T-helper 2 cell treated with Interferon-gamma antibody and Interleukin-4, amounts not matched to agents 5 μg/mL and 100 μg/mL, for 36 hours (primary cell): ENCODE results near the gene MYH10.

Source experiments
- DNase-seq: peaks from one replicate; pipeline ENCODE4 v3.0.0; 2021; ENCODE audit warnings: low spot score
- H3K27ac Mint-ChIP-seq: one replicate; pipeline ENCODE4 v1.8.0; 2021; ENCODE audit warnings: mild to moderate bottlenecking, mixed read lengths
- H3K27me3 Mint-ChIP-seq: one replicate; pipeline ENCODE4 v1.8.0; 2021; ENCODE audit warnings: low read depth, mixed read lengths
- H3K36me3 Mint-ChIP-seq: one replicate; pipeline ENCODE4 v1.8.0; 2021; ENCODE audit warnings: low read depth, mixed read lengths
- H3K4me1 Mint-ChIP-seq: one replicate; pipeline ENCODE4 v1.8.0; 2021; ENCODE audit warnings: low read depth, mixed read lengths
- H3K4me3 Mint-ChIP-seq: one replicate; pipeline ENCODE4 v1.8.0; 2022; ENCODE audit warnings: mild to moderate bottlenecking, moderate library complexity, mixed read lengths
- H3K9me3 Mint-ChIP-seq: one replicate; pipeline ENCODE4 v1.8.0; 2021; ENCODE audit warnings: mixed read lengths

MYH10 gene

GRCh38 chr17:8481089-8481488, 149.4 kb downstream of the MYH10 start:
- Mint-ChIP-seq H3K27ac (no peak overlapping the region), H3K4me1 (no peaks in the 10 kb centered on the region), H3K4me3 (no peak overlapping the region), H3K36me3 (peaks cover 48% of the 10 kb centered on the region), H3K9me3 (peaks cover 12% of the 10 kb centered on the region), H3K27me3 (no peaks in the 10 kb centered on the region)
- DNase-seq, result no peak

DNA sequence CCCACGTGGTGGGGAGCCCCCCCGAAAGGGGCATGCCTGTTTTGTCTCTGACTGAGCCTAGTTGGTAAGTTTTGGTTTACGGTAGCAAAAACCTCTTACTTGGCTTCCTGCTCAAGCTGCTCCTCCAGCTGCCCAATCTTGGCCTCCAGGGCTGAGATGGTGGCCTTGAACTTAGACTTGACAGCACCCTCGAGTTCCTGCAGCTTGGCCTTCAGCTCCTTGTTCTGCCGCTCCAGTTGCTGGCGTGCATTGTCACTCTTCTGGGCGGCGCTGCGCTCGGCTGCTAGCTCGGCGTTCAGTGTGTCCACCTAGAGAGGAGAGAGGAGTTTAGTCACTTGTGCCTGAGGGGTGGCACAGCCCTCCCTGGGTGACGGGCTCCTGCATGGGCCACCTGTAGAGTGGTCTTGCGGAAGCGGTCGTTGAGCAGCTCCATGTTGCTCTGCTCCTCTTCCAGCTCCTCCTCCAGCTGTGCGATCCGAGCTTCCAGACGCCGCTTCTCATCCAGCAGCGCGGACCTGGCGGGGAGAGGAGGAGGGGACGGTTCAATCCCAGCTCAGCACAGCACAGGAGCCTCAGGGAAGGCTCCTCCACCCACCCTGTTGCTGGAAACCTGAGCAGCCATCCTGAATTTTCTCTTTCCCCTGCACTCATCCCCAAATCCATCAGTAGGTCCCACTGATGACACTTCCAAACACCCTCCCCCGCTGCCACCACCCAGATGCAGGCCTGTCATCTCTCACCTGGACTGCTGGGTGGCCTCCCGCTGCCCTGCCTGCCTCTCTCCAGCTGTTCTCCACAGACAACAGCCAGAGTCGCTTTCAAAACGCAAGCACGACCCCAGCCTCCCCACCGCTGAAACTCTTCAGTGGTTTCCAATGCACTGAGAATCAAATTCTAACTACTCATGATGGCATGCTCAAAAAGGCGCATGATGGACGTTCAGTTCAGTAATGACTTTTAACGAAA, 150.2 kb downstream of the MYH10 start:
- Mint-ChIP-seq H3K4me1 (no peaks in the 10 kb centered on the region), H3K4me3 (no peak overlapping the region), H3K36me3 (peaks cover 52% of the 10 kb centered on the region), H3K27ac (no peak overlapping the region), H3K27me3 (no peaks in the 10 kb centered on the region), H3K9me3 (peaks cover 12% of the 10 kb centered on the region)
- no peak for DNase-seq

DNA sequence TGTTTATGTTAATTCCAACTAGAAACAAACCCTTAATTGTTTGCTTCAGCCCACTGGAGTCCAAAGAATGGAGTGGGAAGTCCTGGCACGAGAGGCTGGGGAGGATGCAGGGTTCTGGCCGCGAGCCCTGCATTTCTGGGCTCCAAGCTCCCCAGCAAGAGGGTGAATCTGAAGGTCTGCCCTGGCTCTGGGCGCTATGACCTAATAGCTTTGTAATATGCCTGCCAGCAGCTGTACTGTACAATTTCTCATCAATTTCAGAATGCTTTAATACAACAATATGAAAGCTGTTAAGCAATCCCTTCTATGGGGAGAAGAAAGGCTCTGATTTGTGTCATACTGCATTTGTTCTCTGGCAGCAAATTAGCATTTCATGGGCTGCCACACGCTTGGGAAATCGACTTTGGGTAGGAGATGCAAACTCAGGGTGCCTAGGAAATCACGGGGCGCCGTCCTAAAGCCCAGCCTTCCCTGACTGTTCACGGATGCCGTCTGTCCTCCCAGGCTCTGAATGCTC, 151.0 kb downstream of the MYH10 start:
- peaks cover 50% of the 10 kb centered on the region for H3K36me3 Mint-ChIP-seq
- no peaks in the 10 kb centered on the region for H3K27me3 Mint-ChIP-seq
- no peak overlapping the region for H3K4me3 Mint-ChIP-seq
- DNase-seq, result no peak
- H3K27ac Mint-ChIP-seq, result no peak overlapping the region
- no peaks in the 10 kb centered on the region for H3K4me1 Mint-ChIP-seq
- H3K9me3 Mint-ChIP-seq, result peaks cover 7% of the 10 kb centered on the region

- peaks cover 2% of the 10 kb centered on the region for H3K9me3 Mint-ChIP-seq
- H3K27ac Mint-ChIP-seq, result no peak overlapping the region
- H3K36me3 Mint-ChIP-seq, result peaks cover 43% of the 10 kb centered on the region
- no peak overlapping the region for H3K4me3 Mint-ChIP-seq
- DNase-seq, result no peak
- no peaks in the 10 kb centered on the region for H3K4me1 Mint-ChIP-seq
- no peaks in the 10 kb centered on the region for H3K27me3 Mint-ChIP-seq
These were observed 152.6 kb downstream of the MYH10 start for GRCh38 chr17:8477715-8478441.

GRCh38 chr17:8477171-8477570, 153.4 kb downstream of the MYH10 start:
- no peaks in the 10 kb centered on the region for H3K27me3 Mint-ChIP-seq
- no peaks in the 10 kb centered on the region for H3K4me1 Mint-ChIP-seq
- H3K27ac Mint-ChIP-seq, result no peak overlapping the region
- no peak for DNase-seq
- peaks cover 36% of the 10 kb centered on the region for H3K36me3 Mint-ChIP-seq
- H3K9me3 Mint-ChIP-seq, result no peaks in the 10 kb centered on the region
- H3K4me3 Mint-ChIP-seq, result no peak overlapping the region

DNA sequence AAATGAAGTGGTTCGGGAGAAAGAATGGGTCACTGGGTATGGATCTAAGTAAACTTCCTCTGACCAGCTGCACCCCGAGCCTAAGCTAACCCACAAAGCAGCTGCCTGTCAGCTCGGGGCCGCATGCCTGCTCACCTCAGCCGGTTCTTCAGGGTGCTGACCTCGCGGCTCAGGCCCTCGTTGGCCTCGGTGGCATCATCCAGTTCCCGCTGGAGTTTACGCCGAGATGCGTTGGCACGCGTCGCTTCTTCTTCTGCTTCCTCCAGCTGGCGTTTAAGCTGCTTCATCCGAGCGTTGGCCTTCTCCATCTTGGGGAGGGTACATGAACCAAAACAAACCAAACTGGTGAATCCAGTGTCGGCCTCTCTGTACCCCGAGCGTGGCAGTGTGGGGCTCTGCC, 153.8 kb downstream of the MYH10 start:
- Mint-ChIP-seq H3K27me3 (no peaks in the 10 kb centered on the region), H3K9me3 (no peaks in the 10 kb centered on the region), H3K4me3 (no peak overlapping the region), H3K36me3 (peaks cover 33% of the 10 kb centered on the region), H3K27ac (no peak overlapping the region), H3K4me1 (no peaks in the 10 kb centered on the region)
- DNase-seq, result no peak

DNA sequence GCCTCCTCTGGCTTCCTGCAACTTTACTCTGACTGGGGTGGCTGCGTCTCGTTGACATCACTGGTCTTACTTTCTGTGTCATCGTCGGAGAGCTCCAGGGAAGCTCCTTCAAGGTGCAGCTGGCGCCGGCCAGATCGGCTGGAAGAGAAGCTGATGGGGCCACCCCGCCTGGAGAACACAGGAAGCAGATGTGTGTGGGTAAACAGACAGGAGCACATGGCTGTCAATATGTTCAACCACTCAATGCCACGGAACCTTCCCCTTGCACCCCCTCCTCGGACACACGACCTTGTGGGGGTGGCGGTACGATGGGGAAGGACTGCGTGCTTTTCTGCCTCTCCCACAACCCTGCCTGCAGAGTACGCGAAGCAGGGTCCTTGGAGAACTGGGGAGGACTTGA, 154.7 kb downstream of the MYH10 start:
- no peaks in the 10 kb centered on the region for H3K9me3 Mint-ChIP-seq
- no peaks in the 10 kb centered on the region for H3K27me3 Mint-ChIP-seq
- peaks cover 30% of the 10 kb centered on the region for H3K36me3 Mint-ChIP-seq
- no peak overlapping the region for H3K4me3 Mint-ChIP-seq
- no peak overlapping the region for H3K27ac Mint-ChIP-seq
- no peaks in the 10 kb centered on the region for H3K4me1 Mint-ChIP-seq
- no peak for DNase-seq

DNA sequence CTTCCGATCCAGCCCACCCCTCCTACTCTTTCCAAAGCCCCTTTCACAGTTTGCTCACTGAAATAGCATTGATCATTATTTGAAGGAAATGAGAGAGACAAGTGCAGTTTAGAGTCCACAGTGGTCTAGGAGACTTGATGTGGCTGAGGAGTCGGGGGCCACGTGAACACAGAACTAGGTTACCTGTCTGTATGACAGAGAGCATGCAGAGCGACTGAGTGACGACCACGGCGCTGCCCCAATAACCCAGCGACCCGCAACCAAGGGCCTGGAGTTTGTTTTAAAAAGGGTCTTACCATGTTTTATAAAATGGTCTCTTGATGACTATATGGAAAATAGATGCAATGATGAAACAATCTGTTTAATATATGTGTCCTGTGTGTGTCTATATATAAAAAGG, 155.3 kb downstream of the MYH10 start:
- H3K4me3 Mint-ChIP-seq, result no peak overlapping the region
- DNase-seq, result no peak
- H3K27me3 Mint-ChIP-seq, result no peaks in the 10 kb centered on the region
- no peaks in the 10 kb centered on the region for H3K4me1 Mint-ChIP-seq
- H3K36me3 Mint-ChIP-seq, result peaks cover 27% of the 10 kb centered on the region
- no peak overlapping the region for H3K27ac Mint-ChIP-seq
- no peaks in the 10 kb centered on the region for H3K9me3 Mint-ChIP-seq

GRCh38 chr17:8474826-8475225, 155.7 kb downstream of the MYH10 start:
- no peak for DNase-seq
- Mint-ChIP-seq H3K27me3 (no peaks in the 10 kb centered on the region), H3K4me1 (no peaks in the 10 kb centered on the region), H3K9me3 (no peaks in the 10 kb centered on the region), H3K36me3 (peaks cover 25% of the 10 kb centered on the region), H3K27ac (no peak overlapping the region), H3K4me3 (no peak overlapping the region)

GRCh38 chr17:8473451-8474192, 156.9 kb downstream of the MYH10 start:
- Mint-ChIP-seq H3K4me3 (no peak overlapping the region), H3K36me3 (peaks cover 24% of the 10 kb centered on the region), H3K9me3 (no peaks in the 10 kb centered on the region), H3K27me3 (no peaks in the 10 kb centered on the region), H3K27ac (peak overlapping the region; percentile 26), H3K4me1 (no peaks in the 10 kb centered on the region)
- DNase-seq, result no peak

GRCh38 chr17:8472663-8473062, 157.9 kb downstream of the MYH10 start:
- no peak overlapping the region for H3K4me3 Mint-ChIP-seq
- no peak for DNase-seq
- no peaks in the 10 kb centered on the region for H3K4me1 Mint-ChIP-seq
- H3K27ac Mint-ChIP-seq, result no peak overlapping the region
- H3K9me3 Mint-ChIP-seq, result no peaks in the 10 kb centered on the region
- H3K36me3 Mint-ChIP-seq, result peaks cover 26% of the 10 kb centered on the region
- no peaks in the 10 kb centered on the region for H3K27me3 Mint-ChIP-seq

- Mint-ChIP-seq H3K27me3 (no peaks in the 10 kb centered on the region), H3K9me3 (no peaks in the 10 kb centered on the region), H3K36me3 (peaks cover 23% of the 10 kb centered on the region), H3K27ac (no peak overlapping the region), H3K4me1 (no peaks in the 10 kb centered on the region), H3K4me3 (no peak overlapping the region)
- no peak for DNase-seq
These were observed 160.0 kb downstream of the MYH10 start for GRCh38 chr17:8470447-8471047.

GRCh38 chr17:8469964-8470363, 160.6 kb downstream of the MYH10 start:
- no peak for DNase-seq
- no peak overlapping the region for H3K4me3 Mint-ChIP-seq
- H3K36me3 Mint-ChIP-seq, result peaks cover 21% of the 10 kb centered on the region
- no peaks in the 10 kb centered on the region for H3K9me3 Mint-ChIP-seq
- H3K27me3 Mint-ChIP-seq, result no peaks in the 10 kb centered on the region
- H3K27ac Mint-ChIP-seq, result no peak overlapping the region
- no peaks in the 10 kb centered on the region for H3K4me1 Mint-ChIP-seq
